Dermis lymphatic vessel endothelial cell (primary cell): ENCODE data around the gene TACC2. TPM values are rescaled to one million over a fixed set of nuclear protein-coding genes. Genes with fewer than 3 reads are reported as not detected.

ENCODE experiments used
- total RNA-seq: library from RNA; depleted of rRNA; stranded (reverse); fragments of >200 nt; gene quantifications from 2 replicates; pipeline ENCODE4 v1.2.1, GENCODE V29; 2014

Gene TACC2
- 0.98 and 2.8 TPM in 2 replicates for total RNA-seq

GRCh38 chr10:121988361-121989324 is at the start of gene TACC2:
Gene TACC2, plus strand, starts transcription at chr10:121989163. Its CDS starts 32,819 bp downstream, at chr10:122021982.

GRCh38 chr10:121974535-121975294 is 14.2 kb upstream of the TACC2 start, which contains the start of gene NSMCE4A:
Gene NSMCE4A, minus strand, starts transcription at chr10:121975217. Its CDS starts 52 bp downstream, at chr10:121975165.

GRCh38 chr10:122271076-122271475 is 282.1 kb downstream of the TACC2 start, which contains the start of gene BTBD16:
Gene BTBD16, plus strand, starts transcription at chr10:122271296. Its CDS starts 3,786 bp downstream, at chr10:122275082.

Other genes starting within 250 kb of the TACC2 start
- 35.5 and 42.4 TPM in 2 replicates for gene ATE1, start 61.1 kb upstream of the TACC2 start, total RNA-seq
- gene NSMCE4A, start 13.9 kb upstream of the TACC2 start, total RNA-seq = 34.8 and 43.1 TPM in 2 replicates